ENCODE data around the gene CACNA2D4. TPM values are rescaled to one million over a fixed set of nuclear protein-coding genes. Genes with fewer than 3 reads are reported as not detected.

The CACNA2D4 gene
- total RNA-seq, 4 donors from 2014 or later: 1.4 to 3.3 (median 3.0) TPM

DNA sequence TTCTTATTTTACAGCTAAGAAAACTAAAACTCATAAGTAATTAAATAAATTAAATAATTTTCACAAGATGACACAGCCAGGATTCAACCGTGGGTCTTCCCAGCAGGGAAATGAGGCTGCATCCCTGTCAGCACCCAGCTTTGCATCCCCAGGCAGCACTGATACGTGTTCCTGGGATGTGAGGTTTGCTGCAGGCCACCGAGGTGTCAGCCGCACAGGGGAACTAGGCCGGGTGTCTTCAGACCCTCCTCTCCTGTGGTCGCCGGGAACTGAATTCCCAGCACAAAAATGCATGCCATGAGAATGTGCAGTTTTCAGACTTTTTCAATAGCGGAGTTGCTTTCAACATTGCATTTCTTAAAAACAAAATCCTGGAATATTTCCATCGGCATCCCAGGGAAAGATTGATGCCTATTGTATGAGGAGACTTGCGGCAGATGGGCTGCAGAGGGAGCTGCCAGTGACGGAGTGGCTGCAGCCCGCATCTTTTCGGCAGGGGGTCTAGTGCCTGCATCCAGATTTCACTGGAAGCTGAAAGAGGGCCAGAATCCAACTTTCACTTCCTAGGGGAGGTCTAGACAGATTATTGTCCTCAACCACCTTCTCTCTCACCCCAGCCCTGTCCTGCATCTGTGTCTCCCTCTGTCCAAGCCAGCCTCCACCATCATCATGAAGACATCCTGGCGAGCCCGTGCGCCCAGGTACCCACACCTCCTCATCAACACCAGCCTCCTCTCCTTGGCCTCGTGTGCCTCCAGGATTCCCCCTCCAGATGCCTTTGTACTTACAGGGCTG lies 85.5 kb downstream of the CACNA2D4 start:
- Histone ChIP-seq H3K4me1 (no peaks in the 10 kb centered on the region), H3K27ac (no peak overlapping the region), H3K27me3 (peaks cover 65% of the 10 kb centered on the region), H3K4me3 (no peak overlapping the region), H3K36me3 (no peaks in the 10 kb centered on the region), H3K9me3 (no peaks in the 10 kb centered on the region)
- WGBS, 2 donors (ENCODE audit: low coverage in 1 of 2): 57 to 66% methylated on average over 6 to 10 of the region's 17 CpGs
- ATAC-seq: no peak
- TF ChIP-seq, protein P1, sequence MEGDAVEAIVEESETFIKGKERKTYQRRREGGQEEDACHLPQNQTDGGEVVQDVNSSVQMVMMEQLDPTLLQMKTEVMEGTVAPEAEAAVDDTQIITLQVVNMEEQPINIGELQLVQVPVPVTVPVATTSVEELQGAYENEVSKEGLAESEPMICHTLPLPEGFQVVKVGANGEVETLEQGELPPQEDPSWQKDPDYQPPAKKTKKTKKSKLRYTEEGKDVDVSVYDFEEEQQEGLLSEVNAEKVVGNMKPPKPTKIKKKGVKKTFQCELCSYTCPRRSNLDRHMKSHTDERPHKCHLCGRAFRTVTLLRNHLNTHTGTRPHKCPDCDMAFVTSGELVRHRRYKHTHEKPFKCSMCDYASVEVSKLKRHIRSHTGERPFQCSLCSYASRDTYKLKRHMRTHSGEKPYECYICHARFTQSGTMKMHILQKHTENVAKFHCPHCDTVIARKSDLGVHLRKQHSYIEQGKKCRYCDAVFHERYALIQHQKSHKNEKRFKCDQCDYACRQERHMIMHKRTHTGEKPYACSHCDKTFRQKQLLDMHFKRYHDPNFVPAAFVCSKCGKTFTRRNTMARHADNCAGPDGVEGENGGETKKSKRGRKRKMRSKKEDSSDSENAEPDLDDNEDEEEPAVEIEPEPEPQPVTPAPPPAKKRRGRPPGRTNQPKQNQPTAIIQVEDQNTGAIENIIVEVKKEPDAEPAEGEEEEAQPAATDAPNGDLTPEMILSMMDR (IDR thresholded peaks at IDR 0.05): no peak
- no peak for TF ChIP-seq POLR2A (IDR thresholded peaks at IDR 0.05)

DNA sequence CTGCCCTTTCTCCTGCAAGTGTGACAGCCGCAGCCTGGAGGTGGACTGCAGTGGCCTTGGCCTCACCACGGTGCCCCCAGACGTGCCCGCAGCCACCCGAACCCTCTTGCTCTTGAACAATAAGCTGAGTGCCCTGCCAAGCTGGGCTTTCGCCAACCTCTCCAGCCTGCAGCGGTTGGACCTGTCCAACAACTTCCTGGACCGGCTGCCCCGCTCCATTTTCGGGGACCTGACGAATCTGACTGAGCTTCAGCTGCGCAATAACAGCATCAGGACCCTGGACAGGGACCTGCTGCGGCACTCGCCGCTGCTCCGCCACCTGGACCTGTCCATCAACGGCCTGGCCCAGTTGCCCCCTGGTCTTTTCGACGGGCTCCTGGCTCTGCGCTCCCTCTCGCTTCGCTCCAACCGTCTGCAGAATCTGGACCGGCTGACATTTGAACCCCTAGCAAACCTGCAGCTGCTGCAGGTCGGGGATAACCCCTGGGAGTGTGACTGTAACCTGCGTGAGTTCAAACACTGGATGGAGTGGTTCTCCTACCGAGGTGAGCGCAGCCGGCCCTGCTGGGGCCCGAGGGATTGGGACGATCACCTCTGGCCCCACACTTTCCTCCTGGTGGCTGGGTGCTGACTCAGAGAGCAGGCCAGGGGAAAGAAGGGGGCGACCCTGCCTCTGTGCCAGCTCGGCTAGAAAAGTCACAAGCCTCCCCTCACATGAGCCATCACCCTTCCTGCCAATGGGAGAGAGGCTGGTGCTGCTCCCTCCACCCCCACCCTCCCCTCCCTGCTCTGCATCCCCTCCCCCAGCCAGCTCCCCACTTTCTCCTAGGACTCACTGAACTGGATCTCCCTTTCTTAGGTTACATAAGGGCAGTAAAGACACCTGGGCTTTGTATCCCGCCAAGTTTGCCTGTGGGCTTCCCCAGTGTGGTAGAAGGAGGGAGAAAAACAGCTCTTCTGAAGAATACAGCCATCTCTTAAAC lies 87.2 kb downstream of the CACNA2D4 start:
- H3K27me3 ChIP-seq: peaks cover 82% of the 10 kb centered on the region
- ATAC-seq: peak; percentile 51
- no peaks in the 10 kb centered on the region for H3K4me1 ChIP-seq
- no peak overlapping the region for H3K27ac ChIP-seq
- no peak overlapping the region for H3K4me3 ChIP-seq
- WGBS, 2 donors (ENCODE audit: low coverage in 1 of 2): 25 to 29% methylated on average over 2 to 3 of the region's 34 CpGs
- H3K36me3 ChIP-seq: no peaks in the 10 kb centered on the region
- H3K9me3 ChIP-seq: no peaks in the 10 kb centered on the region
- TF ChIP-seq POLR2AphosphoS5 (IDR thresholded peaks at IDR 0.05): no peak
- TF ChIP-seq POLR2A (IDR thresholded peaks at IDR 0.05): no peak
- no peak for TF ChIP-seq EP300 (IDR thresholded peaks at IDR 0.05)
- TF ChIP-seq, protein P1 (IDR thresholded peaks at IDR 0.05): no peak

DNA sequence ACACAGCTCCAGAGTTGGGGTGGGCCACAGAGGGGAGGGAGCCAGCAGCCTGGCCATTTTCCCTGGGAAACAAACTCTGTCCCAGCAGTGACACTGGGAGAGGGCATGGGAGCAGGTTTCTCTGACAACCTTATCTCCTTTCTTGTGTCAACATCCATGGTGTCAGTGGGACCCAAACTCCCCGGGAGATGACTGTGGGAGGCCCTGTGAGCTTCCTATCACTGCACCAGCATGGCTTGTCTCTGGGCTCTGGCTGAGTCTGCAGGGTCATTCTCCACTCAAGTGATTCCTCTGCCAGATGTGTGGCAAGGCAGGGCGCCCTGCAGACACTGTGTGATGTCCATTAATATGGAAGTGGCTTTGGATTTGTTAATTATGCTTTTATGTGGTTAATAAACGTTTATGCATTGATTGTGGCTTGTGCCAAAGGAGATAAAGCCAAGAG lies 88.0 kb downstream of the CACNA2D4 start:
- H3K36me3 ChIP-seq: no peaks in the 10 kb centered on the region
- no peak for ATAC-seq
- TF ChIP-seq POLR2AphosphoS5 (IDR thresholded peaks at IDR 0.05) (no peak), POLR2A (IDR thresholded peaks at IDR 0.05) (no peak), EP300 (IDR thresholded peaks at IDR 0.05) (no peak)
- TF ChIP-seq, protein P1 (IDR thresholded peaks at IDR 0.05): no peak
- H3K9me3 ChIP-seq: no peaks in the 10 kb centered on the region
- peaks cover 89% of the 10 kb centered on the region for H3K27me3 ChIP-seq
- no peaks in the 10 kb centered on the region for H3K4me1 ChIP-seq
- no peak overlapping the region for H3K27ac ChIP-seq
- 29% methylated on average over 3 of the region's 3 CpGs; no CpG with 5 or more reads in 1 of the 2 donors for WGBS, 2 donors (ENCODE audit: low coverage in 1 of 2)
- no peak overlapping the region for H3K4me3 ChIP-seq

DNA sequence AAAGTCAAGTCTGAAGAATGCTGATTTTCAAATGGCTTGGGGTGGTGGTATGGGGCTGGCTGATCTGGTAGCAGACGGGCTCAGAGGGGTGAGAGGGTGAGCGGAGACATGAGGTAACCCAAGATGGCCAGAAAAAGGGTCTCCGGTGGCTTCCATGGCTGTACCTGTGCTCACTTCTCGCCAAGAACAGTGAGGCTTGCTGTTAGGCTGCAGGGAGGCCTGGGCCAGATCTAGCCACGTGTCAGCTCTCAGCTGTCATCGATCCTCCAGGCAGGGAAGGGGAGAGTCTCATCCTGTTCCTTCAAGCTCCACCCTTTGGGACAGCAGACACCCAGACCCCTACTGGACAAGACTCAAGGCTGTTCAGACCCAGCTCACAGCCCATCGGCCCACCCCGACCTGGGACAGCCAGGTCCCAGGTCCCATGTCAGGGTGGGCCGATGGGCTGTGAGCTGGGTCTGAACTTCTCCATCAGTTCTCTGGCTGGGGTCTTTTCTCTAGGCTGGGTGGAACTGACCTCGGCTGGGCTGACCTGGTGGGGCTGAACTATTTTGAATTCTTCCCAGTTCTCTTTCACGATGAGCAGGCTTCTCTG lies 89.0 kb downstream of the CACNA2D4 start:
- peaks cover 88% of the 10 kb centered on the region for H3K27me3 ChIP-seq
- no peak for ATAC-seq
- no peaks in the 10 kb centered on the region for H3K36me3 ChIP-seq
- no peak overlapping the region for H3K27ac ChIP-seq
- TF ChIP-seq POLR2A (IDR thresholded peaks at IDR 0.05) (no peak), EP300 (IDR thresholded peaks at IDR 0.05) (no peak), POLR2AphosphoS5 (IDR thresholded peaks at IDR 0.05) (no peak)
- TF ChIP-seq, protein P1 (IDR thresholded peaks at IDR 0.05): no peak
- H3K9me3 ChIP-seq: no peaks in the 10 kb centered on the region
- no peak overlapping the region for H3K4me3 ChIP-seq
- 89% methylated on average over 3 of the region's 11 CpGs; no CpG with 5 or more reads in 1 of the 2 donors for WGBS, 2 donors (ENCODE audit: low coverage in 1 of 2)
- no peaks in the 10 kb centered on the region for H3K4me1 ChIP-seq

All from gastroesophageal sphincter (tissue), 4 donors.